IMR-90 (cell line): ENCODE data around the gene SLX9.

Source experiments
- POLR2A ChIP-seq: IDR thresholded peaks from 2 replicates; pipeline ENCODE4 v1.6.1; 2012; ENCODE audit warnings: mild to moderate bottlenecking, low read depth, low read length
- TF ChIP-seq, protein P1 (sequence below): conservative IDR thresholded peaks from 2 replicates; pipeline ENCODE4 v1.5.1; 2012; ENCODE audit warnings: mild to moderate bottlenecking, low read depth, low read length, improper control_type of control experiment

DNA sequence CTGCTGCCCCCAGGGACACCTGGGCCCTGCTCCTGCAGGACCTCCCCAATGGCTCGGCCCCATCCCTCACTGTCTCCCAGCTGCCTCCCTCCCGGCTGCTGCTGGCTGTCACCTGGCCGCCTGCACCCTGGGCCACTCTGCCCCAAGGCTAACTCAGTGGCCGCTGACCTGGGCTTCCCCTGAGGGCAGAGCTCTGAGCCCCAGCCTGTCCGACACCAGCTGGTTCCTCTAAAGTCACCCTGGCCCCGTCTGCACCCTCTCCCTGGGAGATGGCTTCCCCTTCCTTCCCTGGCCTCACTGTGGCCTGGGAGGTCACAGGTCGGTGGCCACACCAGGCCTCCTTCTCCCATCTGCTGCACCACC is 34.1 kb upstream of the SLX9 start:
- TF ChIP-seq, protein P1, sequence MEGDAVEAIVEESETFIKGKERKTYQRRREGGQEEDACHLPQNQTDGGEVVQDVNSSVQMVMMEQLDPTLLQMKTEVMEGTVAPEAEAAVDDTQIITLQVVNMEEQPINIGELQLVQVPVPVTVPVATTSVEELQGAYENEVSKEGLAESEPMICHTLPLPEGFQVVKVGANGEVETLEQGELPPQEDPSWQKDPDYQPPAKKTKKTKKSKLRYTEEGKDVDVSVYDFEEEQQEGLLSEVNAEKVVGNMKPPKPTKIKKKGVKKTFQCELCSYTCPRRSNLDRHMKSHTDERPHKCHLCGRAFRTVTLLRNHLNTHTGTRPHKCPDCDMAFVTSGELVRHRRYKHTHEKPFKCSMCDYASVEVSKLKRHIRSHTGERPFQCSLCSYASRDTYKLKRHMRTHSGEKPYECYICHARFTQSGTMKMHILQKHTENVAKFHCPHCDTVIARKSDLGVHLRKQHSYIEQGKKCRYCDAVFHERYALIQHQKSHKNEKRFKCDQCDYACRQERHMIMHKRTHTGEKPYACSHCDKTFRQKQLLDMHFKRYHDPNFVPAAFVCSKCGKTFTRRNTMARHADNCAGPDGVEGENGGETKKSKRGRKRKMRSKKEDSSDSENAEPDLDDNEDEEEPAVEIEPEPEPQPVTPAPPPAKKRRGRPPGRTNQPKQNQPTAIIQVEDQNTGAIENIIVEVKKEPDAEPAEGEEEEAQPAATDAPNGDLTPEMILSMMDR, result no peak
- no peak for TF ChIP-seq POLR2A
